GM18867 (cell line): Measurements from ENCODE around the gene CLSTN2.

Experiments
- ATAC-seq: cut with Tn5 transposase; IDR thresholded peaks from one replicate; pipeline ENCODE4 v1.9.1; 2021; ENCODE audit warnings: mild to moderate bottlenecking, moderate library complexity; ENCODE audit not compliant: unreplicated experiment

CLSTN2 gene

GRCh38 chr3:140470962-140471361 lies 536.0 kb downstream of the CLSTN2 start:
- ATAC-seq = no peak

GRCh38 chr3:140472306-140473020 lies 537.5 kb downstream of the CLSTN2 start:
- no peak for ATAC-seq

- ATAC-seq = no peak
These were observed 552.6 kb downstream of the CLSTN2 start for GRCh38 chr3:140487566-140487965.

GRCh38 chr3:140493271-140493670 lies 558.3 kb downstream of the CLSTN2 start:
- ATAC-seq = no peak

GRCh38 chr3:140494970-140495369 lies 560.0 kb downstream of the CLSTN2 start:
- no peak for ATAC-seq

GRCh38 chr3:140497331-140497730 lies 562.3 kb downstream of the CLSTN2 start:
- no peak for ATAC-seq

- no peak for ATAC-seq
These were observed 564.3 kb downstream of the CLSTN2 start for GRCh38 chr3:140499114-140499757.

- no peak for ATAC-seq
These were observed 565.5 kb downstream of the CLSTN2 start for GRCh38 chr3:140500473-140500872.

- no peak for ATAC-seq
These were observed 566.2 kb downstream of the CLSTN2 start for GRCh38 chr3:140501061-140501769.

- no peak for ATAC-seq
These were observed 566.9 kb downstream of the CLSTN2 start for GRCh38 chr3:140501770-140502364.

GRCh38 chr3:140505213-140505612 lies 570.2 kb downstream of the CLSTN2 start:
- ATAC-seq = no peak

GRCh38 chr3:140505876-140506275 lies 570.9 kb downstream of the CLSTN2 start:
- no peak for ATAC-seq

GRCh38 chr3:140508550-140508949 lies 573.6 kb downstream of the CLSTN2 start:
- no peak for ATAC-seq

- ATAC-seq = no peak
These were observed 574.5 kb downstream of the CLSTN2 start for GRCh38 chr3:140509534-140509933.

GRCh38 chr3:140510303-140510861 lies 575.4 kb downstream of the CLSTN2 start:
- no peak for ATAC-seq

- ATAC-seq = no peak
These were observed 586.9 kb downstream of the CLSTN2 start for GRCh38 chr3:140521751-140522445.

GRCh38 chr3:140522653-140523380 lies 587.8 kb downstream of the CLSTN2 start:
- no peak for ATAC-seq

GRCh38 chr3:140523600-140523999 lies 588.6 kb downstream of the CLSTN2 start:
- ATAC-seq = no peak

GRCh38 chr3:140527156-140527555 lies 592.2 kb downstream of the CLSTN2 start:
- no peak for ATAC-seq

GRCh38 chr3:140529096-140529495 lies 594.1 kb downstream of the CLSTN2 start:
- ATAC-seq = no peak
